Measurements from ENCODE around the gene MSLN.

- TF ChIP-seq ZNF331 (CRISPR knock-in tag; IDR thresholded peaks at IDR 0.05) (no peak), RELA (CRISPR knock-in tag; IDR thresholded peaks at IDR 0.05) (no peak), MAX (IDR thresholded peaks at IDR 0.05) (no peak), GTF2F1 (IDR thresholded peaks at IDR 0.05; ENCODE audit: low read length) (no peak), MTF2 (CRISPR knock-in tag; IDR thresholded peaks at IDR 0.05; ENCODE audit: borderline replicate concordance) (no peak), ZKSCAN1 (IDR thresholded peaks at IDR 0.05; ENCODE audit: low read length) (no peak)
These were observed 28.8 kb downstream of the MSLN start for GRCh38 chr16:789191-789850.

Data from HepG2 (cell line).